H1 (cell line): ENCODE data around the gene ZNRF3. TPM values are rescaled to one million over a fixed set of nuclear protein-coding genes. Genes with fewer than 3 reads are reported as not detected.

Experiments
- CBX5 ChIP-seq: fragments of 300-800, 300-1000 bp; sonication (generic); IDR thresholded peaks from 2 replicates; pipeline ENCODE4 v1.7.1; 2016; ENCODE audit warnings: antibody characterized with exemption, low read length, low read depth
- EP300 ChIP-seq, 2 experiments: IDR thresholded peaks; 1 replicate in 1 of 2; 2 replicates in 1 of 2; pipeline ENCODE4 v1.6.1; 2011 to 2012; ENCODE audit warnings: low read depth in 2 of 2, low read length in 2 of 2, mild to moderate bottlenecking in 2 of 2, borderline replicate concordance in 1 of 2, inconsistent platforms in 1 of 2, moderate library complexity in 1 of 2
- RFX5 ChIP-seq: IDR thresholded peaks from 2 replicates; pipeline ENCODE4 v1.6.1; 2011; ENCODE audit warnings: low read depth, low read length, improper control_type of control experiment, borderline replicate concordance
- polyA plus RNA-seq, 7 experiments: library from polyadenylated mRNA; depleted of rRNA in 3 of 7; stranded (reverse) in 5 of 7; unstranded in 2 of 7; fragments of >200 nt in 5 of 7; fragments of 200-250 nt in 2 of 7; gene quantifications; 1 replicate in 5 of 7; 2 replicates in 1 of 7; 4 replicates in 1 of 7; pipeline versions ENCODE4 v1.2.1 to v1.2.3, GENCODE V29; 2011 to 2013; ENCODE audit warnings: missing spikeins in 2 of 7, mixed read lengths in 2 of 7
- total RNA-seq: library from RNA; stranded (reverse); fragmentation: NEBNext Ultra II Directional; extraction: Animal tissue kit (Norgen Biotek cat#: 25700); gene quantifications from 2 replicates; pipeline ENCODE4 v1.2.1, GENCODE V29; 2021
- TF ChIP-seq, protein P1 (sequence below), 3 experiments: IDR thresholded peaks; 1 replicate in 2 of 3; 2 replicates in 1 of 3; pipeline versions ENCODE4 v1.5.1 to v1.6.1; 2011; ENCODE audit warnings: low read length in 3 of 3, mild to moderate bottlenecking in 3 of 3, inconsistent platforms in 2 of 3, low read depth in 1 of 3, moderate library complexity in 1 of 3; ENCODE audit not compliant: insufficient read depth in 1 of 3; ENCODE audit errors: control extremely low read depth in 1 of 3
- TF ChIP-seq, protein P2 (sequence below): IDR thresholded peaks from 2 replicates; pipeline ENCODE4 v1.6.1; 2011; ENCODE audit warnings: low read depth, mild to moderate bottlenecking, low read length; ENCODE audit not compliant: insufficient read depth
- TF ChIP-seq, protein P3 (sequence below): fragments of 300-600 bp; sonication (generic); IDR thresholded peaks from 2 replicates; pipeline ENCODE4 v1.7.1; 2012; ENCODE audit warnings: low read length, moderate library complexity, mild to moderate bottlenecking, inconsistent platforms; ENCODE audit not compliant: insufficient replicate concordance

The ZNRF3 gene
- total and polyA plus RNA-seq, 2 of the 8 experiments (the other 6 are each of a cell fraction or from before 2014, with no cell fraction given), result 14.1 to 21.7 TPM

DNA sequence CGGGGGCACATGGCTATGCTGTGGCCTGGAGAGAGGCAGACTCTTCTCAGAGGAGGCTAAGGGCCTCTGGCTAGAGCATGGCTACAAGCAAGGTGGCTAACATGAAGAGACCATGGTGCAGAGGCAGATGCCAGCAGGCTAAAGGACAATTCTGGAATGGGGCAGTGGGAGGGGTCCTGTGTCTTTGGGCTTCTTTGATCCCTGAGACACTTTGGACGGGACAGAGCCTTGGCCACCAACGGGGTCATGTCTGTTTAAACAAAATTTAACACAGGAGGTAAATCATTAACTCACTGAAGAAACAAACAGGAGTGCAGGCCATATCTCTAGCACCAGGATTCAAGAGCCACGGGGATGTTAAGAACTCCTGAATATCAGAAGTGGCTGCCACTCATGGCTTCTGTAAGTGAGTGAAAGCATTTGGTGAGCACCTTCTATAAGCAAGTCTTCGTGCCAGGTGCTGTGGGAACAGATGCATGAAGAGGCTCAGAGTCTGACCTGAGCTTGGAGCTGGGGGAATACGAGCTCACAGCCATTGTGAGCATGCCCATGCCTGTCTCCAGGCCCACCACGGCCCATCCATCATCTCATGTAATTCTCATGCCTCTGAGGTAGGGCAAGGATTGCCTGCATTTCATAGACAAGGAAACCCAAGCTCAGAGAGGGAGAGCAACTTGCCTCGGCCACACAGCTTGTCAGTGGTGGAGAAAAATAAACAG is 18.3 kb upstream of the ZNRF3 start (continued):
- TF ChIP-seq, protein P1, sequence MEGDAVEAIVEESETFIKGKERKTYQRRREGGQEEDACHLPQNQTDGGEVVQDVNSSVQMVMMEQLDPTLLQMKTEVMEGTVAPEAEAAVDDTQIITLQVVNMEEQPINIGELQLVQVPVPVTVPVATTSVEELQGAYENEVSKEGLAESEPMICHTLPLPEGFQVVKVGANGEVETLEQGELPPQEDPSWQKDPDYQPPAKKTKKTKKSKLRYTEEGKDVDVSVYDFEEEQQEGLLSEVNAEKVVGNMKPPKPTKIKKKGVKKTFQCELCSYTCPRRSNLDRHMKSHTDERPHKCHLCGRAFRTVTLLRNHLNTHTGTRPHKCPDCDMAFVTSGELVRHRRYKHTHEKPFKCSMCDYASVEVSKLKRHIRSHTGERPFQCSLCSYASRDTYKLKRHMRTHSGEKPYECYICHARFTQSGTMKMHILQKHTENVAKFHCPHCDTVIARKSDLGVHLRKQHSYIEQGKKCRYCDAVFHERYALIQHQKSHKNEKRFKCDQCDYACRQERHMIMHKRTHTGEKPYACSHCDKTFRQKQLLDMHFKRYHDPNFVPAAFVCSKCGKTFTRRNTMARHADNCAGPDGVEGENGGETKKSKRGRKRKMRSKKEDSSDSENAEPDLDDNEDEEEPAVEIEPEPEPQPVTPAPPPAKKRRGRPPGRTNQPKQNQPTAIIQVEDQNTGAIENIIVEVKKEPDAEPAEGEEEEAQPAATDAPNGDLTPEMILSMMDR (IDR thresholded peaks at IDR 0.05; ENCODE audit: control extremely low read depth in 1 of 3, insufficient read depth in 1 of 3, low read depth in 1 of 3, low read length in 3 of 3), result no peak
- TF ChIP-seq EP300 (IDR thresholded peaks at IDR 0.05; ENCODE audit: borderline replicate concordance in 1 of 2, low read depth in 2 of 2, low read length in 2 of 2), result no peak
- TF ChIP-seq, protein P2, sequence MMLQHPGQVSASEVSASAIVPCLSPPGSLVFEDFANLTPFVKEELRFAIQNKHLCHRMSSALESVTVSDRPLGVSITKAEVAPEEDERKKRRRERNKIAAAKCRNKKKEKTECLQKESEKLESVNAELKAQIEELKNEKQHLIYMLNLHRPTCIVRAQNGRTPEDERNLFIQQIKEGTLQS, result no peak
- no peak for TF ChIP-seq CBX5
- no peak for TF ChIP-seq RFX5
- TF ChIP-seq, protein P3, sequence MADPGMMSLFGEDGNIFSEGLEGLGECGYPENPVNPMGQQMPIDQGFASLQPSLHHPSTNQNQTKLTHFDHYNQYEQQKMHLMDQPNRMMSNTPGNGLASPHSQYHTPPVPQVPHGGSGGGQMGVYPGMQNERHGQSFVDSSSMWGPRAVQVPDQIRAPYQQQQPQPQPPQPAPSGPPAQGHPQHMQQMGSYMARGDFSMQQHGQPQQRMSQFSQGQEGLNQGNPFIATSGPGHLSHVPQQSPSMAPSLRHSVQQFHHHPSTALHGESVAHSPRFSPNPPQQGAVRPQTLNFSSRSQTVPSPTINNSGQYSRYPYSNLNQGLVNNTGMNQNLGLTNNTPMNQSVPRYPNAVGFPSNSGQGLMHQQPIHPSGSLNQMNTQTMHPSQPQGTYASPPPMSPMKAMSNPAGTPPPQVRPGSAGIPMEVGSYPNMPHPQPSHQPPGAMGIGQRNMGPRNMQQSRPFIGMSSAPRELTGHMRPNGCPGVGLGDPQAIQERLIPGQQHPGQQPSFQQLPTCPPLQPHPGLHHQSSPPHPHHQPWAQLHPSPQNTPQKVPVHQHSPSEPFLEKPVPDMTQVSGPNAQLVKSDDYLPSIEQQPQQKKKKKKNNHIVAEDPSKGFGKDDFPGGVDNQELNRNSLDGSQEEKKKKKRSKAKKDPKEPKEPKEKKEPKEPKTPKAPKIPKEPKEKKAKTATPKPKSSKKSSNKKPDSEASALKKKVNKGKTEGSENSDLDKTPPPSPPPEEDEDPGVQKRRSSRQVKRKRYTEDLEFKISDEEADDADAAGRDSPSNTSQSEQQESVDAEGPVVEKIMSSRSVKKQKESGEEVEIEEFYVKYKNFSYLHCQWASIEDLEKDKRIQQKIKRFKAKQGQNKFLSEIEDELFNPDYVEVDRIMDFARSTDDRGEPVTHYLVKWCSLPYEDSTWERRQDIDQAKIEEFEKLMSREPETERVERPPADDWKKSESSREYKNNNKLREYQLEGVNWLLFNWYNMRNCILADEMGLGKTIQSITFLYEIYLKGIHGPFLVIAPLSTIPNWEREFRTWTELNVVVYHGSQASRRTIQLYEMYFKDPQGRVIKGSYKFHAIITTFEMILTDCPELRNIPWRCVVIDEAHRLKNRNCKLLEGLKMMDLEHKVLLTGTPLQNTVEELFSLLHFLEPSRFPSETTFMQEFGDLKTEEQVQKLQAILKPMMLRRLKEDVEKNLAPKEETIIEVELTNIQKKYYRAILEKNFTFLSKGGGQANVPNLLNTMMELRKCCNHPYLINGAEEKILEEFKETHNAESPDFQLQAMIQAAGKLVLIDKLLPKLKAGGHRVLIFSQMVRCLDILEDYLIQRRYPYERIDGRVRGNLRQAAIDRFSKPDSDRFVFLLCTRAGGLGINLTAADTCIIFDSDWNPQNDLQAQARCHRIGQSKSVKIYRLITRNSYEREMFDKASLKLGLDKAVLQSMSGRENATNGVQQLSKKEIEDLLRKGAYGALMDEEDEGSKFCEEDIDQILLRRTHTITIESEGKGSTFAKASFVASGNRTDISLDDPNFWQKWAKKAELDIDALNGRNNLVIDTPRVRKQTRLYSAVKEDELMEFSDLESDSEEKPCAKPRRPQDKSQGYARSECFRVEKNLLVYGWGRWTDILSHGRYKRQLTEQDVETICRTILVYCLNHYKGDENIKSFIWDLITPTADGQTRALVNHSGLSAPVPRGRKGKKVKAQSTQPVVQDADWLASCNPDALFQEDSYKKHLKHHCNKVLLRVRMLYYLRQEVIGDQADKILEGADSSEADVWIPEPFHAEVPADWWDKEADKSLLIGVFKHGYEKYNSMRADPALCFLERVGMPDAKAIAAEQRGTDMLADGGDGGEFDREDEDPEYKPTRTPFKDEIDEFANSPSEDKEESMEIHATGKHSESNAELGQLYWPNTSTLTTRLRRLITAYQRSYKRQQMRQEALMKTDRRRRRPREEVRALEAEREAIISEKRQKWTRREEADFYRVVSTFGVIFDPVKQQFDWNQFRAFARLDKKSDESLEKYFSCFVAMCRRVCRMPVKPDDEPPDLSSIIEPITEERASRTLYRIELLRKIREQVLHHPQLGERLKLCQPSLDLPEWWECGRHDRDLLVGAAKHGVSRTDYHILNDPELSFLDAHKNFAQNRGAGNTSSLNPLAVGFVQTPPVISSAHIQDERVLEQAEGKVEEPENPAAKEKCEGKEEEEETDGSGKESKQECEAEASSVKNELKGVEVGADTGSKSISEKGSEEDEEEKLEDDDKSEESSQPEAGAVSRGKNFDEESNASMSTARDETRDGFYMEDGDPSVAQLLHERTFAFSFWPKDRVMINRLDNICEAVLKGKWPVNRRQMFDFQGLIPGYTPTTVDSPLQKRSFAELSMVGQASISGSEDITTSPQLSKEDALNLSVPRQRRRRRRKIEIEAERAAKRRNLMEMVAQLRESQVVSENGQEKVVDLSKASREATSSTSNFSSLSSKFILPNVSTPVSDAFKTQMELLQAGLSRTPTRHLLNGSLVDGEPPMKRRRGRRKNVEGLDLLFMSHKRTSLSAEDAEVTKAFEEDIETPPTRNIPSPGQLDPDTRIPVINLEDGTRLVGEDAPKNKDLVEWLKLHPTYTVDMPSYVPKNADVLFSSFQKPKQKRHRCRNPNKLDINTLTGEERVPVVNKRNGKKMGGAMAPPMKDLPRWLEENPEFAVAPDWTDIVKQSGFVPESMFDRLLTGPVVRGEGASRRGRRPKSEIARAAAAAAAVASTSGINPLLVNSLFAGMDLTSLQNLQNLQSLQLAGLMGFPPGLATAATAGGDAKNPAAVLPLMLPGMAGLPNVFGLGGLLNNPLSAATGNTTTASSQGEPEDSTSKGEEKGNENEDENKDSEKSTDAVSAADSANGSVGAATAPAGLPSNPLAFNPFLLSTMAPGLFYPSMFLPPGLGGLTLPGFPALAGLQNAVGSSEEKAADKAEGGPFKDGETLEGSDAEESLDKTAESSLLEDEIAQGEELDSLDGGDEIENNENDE, result no peak
